Activated B cell treated with CpG ODN at 0.5 μM for 24 hours (primary cell): Measurements from ENCODE around the gene GALNT6. TPM values are rescaled to one million over a fixed set of nuclear protein-coding genes. Genes with fewer than 3 reads are reported as not detected.

Source experiments
- ATAC-seq: fragments of 200-7000 bp; cut with Tn5 transposase; one replicate; pipeline ENCODE4 v1.10.0; 2021; ENCODE audit warnings: low read depth, mild to moderate bottlenecking, moderate library complexity
- CTCF ChIA-PET: fragments of 350-600 bp; sonication (Branson Sonifier 250); formaldehyde crosslinking; loops from one replicate; lab custom pipeline; 2021; ENCODE audit warnings: antibody characterized with exemption; lab: Charles Lee
- POLR2A ChIA-PET: fragments of 350-600 bp; sonication (Branson Sonifier 250); formaldehyde crosslinking; loops from one replicate; lab custom pipeline; 2021; ENCODE audit warnings: antibody characterized with exemption; lab: Charles Lee
- DNase-seq: peaks from one replicate; pipeline ENCODE4 v3.0.0; 2022
- H3K27ac Mint-ChIP-seq: one replicate; pipeline ENCODE4 v1.8.0; 2020; ENCODE audit warnings: mixed read lengths
- H3K27me3 Mint-ChIP-seq: one replicate; pipeline ENCODE4 v1.8.0; 2021; ENCODE audit warnings: mixed read lengths
- H3K36me3 Mint-ChIP-seq: one replicate; pipeline ENCODE4 v1.8.0; 2021; ENCODE audit warnings: low read depth, mixed read lengths
- H3K4me1 Mint-ChIP-seq: one replicate; pipeline ENCODE4 v1.8.0; 2021; ENCODE audit warnings: mixed read lengths
- H3K4me3 Mint-ChIP-seq: one replicate; pipeline ENCODE4 v1.8.0; 2020; ENCODE audit warnings: mild to moderate bottlenecking, mixed read lengths
- H3K9me3 Mint-ChIP-seq: one replicate; pipeline ENCODE4 v1.8.0; 2020; ENCODE audit warnings: mixed read lengths
- CTCF ChIP-seq: fragments of 200-600 bp; IDR thresholded peaks from one replicate; pipeline ENCODE4 v1.8.0; 2022; ENCODE audit warnings: antibody characterized with exemption, mild to moderate bottlenecking
- intact Hi-C: fragments of 100-400 bp; cut with micrococcal nuclease; formaldehyde crosslinking; loops from one replicate; pipeline ENCODE4 v1.15.1; 2024
- total RNA-seq: library from RNA; stranded (reverse); gene quantifications from 2 replicates; pipeline ENCODE4 v1.2.3, GENCODE V29; 2022

Gene GALNT6
- total RNA-seq, 1 donor from 2014 or later = 24.4 TPM

GRCh38 chr12:51388069-51388799 lies 3.0 kb downstream of the GALNT6 start:
- POLR2A ChIA-PET = interaction anchor here (6.0 kb wide), 1 partner anchor 20 kb away, joined by 76 read pairs; no protein-coding TSS in a partner anchor
- no peak for ATAC-seq
- CTCF ChIA-PET = interaction anchor here (0.9 kb wide), 1 partner anchor 144 kb away, joined by 3 read pairs; no protein-coding TSS in a partner anchor

GRCh38 chr12:51386351-51386750 lies 4.9 kb downstream of the GALNT6 start:
- H3K4me3 Mint-ChIP-seq = no peak overlapping the region
- H3K27ac Mint-ChIP-seq = no peak overlapping the region
- CTCF ChIA-PET = no interaction called here
- H3K9me3 Mint-ChIP-seq = no peaks in the 10 kb centered on the region
- intact Hi-C loops = no loop called here
- H3K36me3 Mint-ChIP-seq = peaks cover 24% of the 10 kb centered on the region
- ATAC-seq (no peak), DNase-seq (no peak)
- POLR2A ChIA-PET = interaction anchor here (0.7 kb wide), 1 partner anchor 92 kb away, joined by 4 read pairs; no protein-coding TSS in a partner anchor
- no peaks in the 10 kb centered on the region for H3K27me3 Mint-ChIP-seq
- H3K4me1 Mint-ChIP-seq = peaks cover 63% of the 10 kb centered on the region
- no peak for TF ChIP-seq CTCF

More at GRCh38 chr12:51388069-51388799, 3.0 kb downstream of the GALNT6 start:
- no peak for DNase-seq
- H3K27me3 Mint-ChIP-seq = no peaks in the 10 kb centered on the region
- H3K4me1 Mint-ChIP-seq = peaks cover 60% of the 10 kb centered on the region
- intact Hi-C loops = no loop called here
- no peak overlapping the region for H3K4me3 Mint-ChIP-seq
- TF ChIP-seq CTCF = no peak
- no peaks in the 10 kb centered on the region for H3K9me3 Mint-ChIP-seq
- peaks cover 10% of the 10 kb centered on the region for H3K36me3 Mint-ChIP-seq
- H3K27ac Mint-ChIP-seq = no peak overlapping the region

- Mint-ChIP-seq H3K9me3 (no peaks in the 10 kb centered on the region), H3K4me1 (peaks cover 44% of the 10 kb centered on the region), H3K27me3 (no peaks in the 10 kb centered on the region), H3K4me3 (no peak overlapping the region), H3K36me3 (peaks cover 48% of the 10 kb centered on the region), H3K27ac (peak overlapping the region; percentile 31)
- TF ChIP-seq CTCF = no peak
- ATAC-seq = no peak
- no peak for DNase-seq
- ChIA-PET CTCF (interaction anchor here (1.2 kb wide), 1 partner anchor 14 kb away, joined by 5 read pairs; no protein-coding TSS in a partner anchor), POLR2A (interaction anchor here (0.6 to 1.7 kb wide), 3 partner anchors 8 to 57 kb away, joined by 4 to 5 read pairs (median 5); partner anchors contain the start of gene GALNT6)
- intact Hi-C loops = no loop called here
These were observed 7.8 kb downstream of the GALNT6 start for GRCh38 chr12:51383269-51383905.

- Mint-ChIP-seq H3K4me1 (peaks cover 33% of the 10 kb centered on the region), H3K9me3 (no peaks in the 10 kb centered on the region), H3K4me3 (no peak overlapping the region), H3K27ac (peak overlapping the region; percentile 4), H3K36me3 (peaks cover 58% of the 10 kb centered on the region), H3K27me3 (no peaks in the 10 kb centered on the region)
- TF ChIP-seq CTCF = no peak
- DNase-seq = no peak
- peak; percentile 28 for ATAC-seq
- ChIA-PET POLR2A (interaction anchor here (1.7 kb wide), 1 partner anchor 9 kb away, joined by 5 read pairs; the partner anchor contains the start of gene GALNT6), CTCF (no interaction called here)
- intact Hi-C loops = no loop called here
These were observed 9.0 kb downstream of the GALNT6 start for GRCh38 chr12:51382173-51382572.
